Mucosa of stomach (tissue), 1 donor: ENCODE measurements around the gene ANKRD63.

ENCODE experiments used
- H3K27me3 ChIP-seq: one replicate; pipeline ENCODE4 v1.7.0; 2013; ENCODE audit warnings: mild to moderate bottlenecking, low read length; ENCODE audit not compliant: control insufficient read depth, insufficient read depth
- H3K36me3 ChIP-seq: one replicate; pipeline ENCODE4 v1.7.0; 2013; ENCODE audit warnings: low read length; ENCODE audit not compliant: control insufficient read depth, insufficient read depth
- H3K4me1 ChIP-seq: one replicate; pipeline ENCODE4 v1.7.0; 2013; ENCODE audit warnings: mild to moderate bottlenecking, low read length; ENCODE audit not compliant: control insufficient read depth, insufficient read depth
- H3K4me3 ChIP-seq: one replicate; pipeline ENCODE4 v1.7.0; 2013; ENCODE audit warnings: low read length
- H3K9ac ChIP-seq: one replicate; pipeline ENCODE4 v1.7.0; 2013; ENCODE audit warnings: mild to moderate bottlenecking, low read length, moderate library complexity
- H3K9me3 ChIP-seq: one replicate; pipeline ENCODE4 v1.7.0; 2013; ENCODE audit warnings: mild to moderate bottlenecking, low read length, moderate library complexity; ENCODE audit not compliant: control insufficient read depth
- donor health status: Pancreatic carcinoma.

The ANKRD63 gene

DNA sequence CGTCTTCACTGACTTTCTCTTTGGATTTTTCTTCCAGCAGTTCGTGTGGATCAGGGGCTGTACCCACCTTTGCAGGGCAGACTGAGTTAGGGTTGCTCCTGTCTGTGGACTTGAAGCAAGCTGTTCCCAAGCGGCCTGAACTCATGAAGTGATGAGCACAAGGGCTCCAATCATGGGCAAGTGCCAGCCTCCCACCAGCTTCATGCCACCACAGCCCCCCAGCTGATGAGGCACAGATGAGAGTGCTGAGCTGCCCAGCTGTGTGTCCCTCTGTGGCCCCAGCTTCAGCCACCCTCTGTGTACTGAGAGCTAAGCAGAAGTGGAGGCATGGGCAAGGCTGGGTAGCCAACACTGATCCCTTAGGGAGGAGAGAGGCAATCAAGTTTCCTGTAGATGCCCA, 28.1 kb upstream of the ANKRD63 start:
- no peaks in the 10 kb centered on the region for H3K36me3 ChIP-seq
- peaks cover 17% of the 10 kb centered on the region for H3K27me3 ChIP-seq

DNA sequence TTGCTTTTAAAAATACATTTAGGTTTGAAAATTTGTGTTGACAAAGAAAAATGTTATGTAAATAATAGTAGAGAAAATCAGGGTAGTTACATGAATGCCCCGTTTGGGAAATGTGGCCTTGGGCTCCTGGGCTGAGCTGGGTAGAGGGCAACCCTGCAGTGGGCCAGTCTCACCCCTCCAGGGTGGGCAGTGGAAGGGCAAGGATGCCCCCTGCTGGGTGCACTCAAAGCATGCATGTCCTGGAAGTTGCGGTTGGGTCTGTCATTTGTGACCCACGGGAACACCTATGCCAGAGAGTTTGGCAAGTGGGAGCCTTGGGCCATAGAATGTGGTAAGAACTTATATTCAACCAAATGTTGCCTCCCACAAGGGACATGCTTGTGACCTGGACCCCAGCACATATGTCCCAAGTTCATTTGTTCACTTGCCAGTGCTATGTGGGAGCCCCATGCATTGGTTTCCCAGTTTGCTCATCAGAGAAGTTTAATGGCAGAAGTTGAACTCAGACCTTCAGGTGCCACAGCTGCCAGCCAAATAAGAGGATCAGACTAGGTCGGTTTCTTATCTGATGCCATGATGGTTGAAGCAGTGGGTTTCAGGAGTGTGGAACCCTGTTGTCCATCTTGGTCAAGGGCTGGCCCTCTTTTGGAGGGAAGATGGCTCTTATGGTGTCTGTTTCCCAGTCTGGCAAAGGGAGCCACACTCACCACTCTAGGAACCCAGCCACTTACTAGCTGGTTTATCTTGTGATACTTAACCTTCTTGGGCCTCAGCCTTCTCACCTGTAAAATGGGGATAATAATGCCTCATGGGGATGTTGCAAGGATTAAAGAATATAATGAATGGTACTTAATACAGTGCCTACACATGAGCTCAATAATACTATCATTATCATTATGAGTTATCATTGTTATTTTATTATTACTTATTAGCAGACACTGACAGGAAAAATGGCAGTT, 27.4 kb upstream of the ANKRD63 start:
- Histone ChIP-seq H3K27me3 (peaks cover 17% of the 10 kb centered on the region), H3K36me3 (no peaks in the 10 kb centered on the region), H3K4me3 (no peak overlapping the region), H3K9me3 (no peaks in the 10 kb centered on the region), H3K4me1 (peaks cover 13% of the 10 kb centered on the region), H3K9ac (no peak overlapping the region)

More for the DNA sequence above, 28.1 kb upstream of the ANKRD63 start:
- peaks cover 13% of the 10 kb centered on the region for H3K4me1 ChIP-seq
- no peak overlapping the region for H3K9ac ChIP-seq
- no peak overlapping the region for H3K4me3 ChIP-seq
- no peaks in the 10 kb centered on the region for H3K9me3 ChIP-seq

DNA sequence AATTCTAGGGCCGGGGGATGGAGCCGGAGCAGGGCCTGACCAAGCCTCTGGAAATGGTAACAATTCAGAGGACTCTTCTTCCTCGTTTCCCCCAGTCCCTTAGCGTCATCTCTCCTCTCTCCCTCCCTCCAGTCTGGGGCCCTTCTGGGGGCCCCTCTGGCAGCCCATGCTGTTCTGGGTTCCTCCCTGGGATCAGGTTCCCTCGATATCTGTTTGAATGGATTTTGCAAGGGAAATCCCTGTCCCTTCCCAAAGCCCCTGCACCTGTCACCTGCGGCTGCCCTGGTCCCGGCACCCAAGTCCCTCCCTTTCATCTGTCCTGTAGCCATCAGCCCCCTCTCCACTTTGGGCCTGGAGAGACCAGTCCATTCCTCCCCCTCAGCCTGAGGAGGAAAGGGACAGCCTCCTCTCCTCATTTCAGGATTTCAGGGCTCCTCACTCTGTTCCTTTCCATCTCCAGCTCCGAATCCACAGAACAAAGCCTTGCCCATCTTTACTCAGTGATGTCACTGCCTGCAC, 26.5 kb upstream of the ANKRD63 start:
- H3K4me3 ChIP-seq = no peak overlapping the region
- peaks cover 13% of the 10 kb centered on the region for H3K4me1 ChIP-seq
- H3K36me3 ChIP-seq = no peaks in the 10 kb centered on the region

DNA sequence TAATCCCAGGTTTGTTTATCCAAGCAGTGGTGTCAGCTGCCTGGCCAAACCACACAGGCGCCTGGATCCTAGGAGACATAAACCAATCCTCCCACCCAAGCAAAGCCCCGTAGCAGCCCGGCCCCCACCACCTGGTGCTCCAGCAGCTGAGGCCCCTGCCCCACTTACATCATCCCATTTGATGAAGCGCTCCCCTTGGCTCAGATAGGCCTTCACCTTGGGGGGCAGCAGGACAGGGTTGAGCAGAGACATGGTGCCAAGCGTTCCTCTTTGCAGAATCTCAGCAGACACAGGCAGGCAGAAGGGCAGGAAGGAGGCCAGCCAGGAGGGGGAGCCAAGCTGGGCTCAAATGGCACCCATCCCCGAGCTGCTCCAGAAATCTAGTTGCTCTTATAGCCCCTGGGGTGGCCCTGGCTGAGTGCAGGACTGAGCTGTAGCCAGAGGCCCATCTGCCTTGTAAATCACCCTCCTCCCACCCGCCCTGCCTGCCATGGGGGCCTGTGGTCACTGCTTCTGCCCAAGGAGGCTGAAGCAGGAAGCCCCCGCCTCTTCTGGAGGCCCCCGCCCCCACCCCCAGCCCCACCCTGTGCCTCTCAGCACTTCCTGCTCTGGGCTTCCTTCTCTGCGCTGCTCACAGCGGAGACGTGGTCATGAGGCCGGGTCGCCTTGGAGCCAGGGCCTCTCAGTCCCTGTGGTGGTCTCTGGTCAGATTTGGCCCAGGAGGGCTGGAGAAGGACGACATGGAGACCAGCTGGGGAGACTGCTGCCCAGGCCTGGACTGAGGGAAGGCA, 24.8 kb upstream of the ANKRD63 start, which contains the start of gene PLCB2:
TSS of gene PLCB2 (minus strand) at position 515 of the 791 bp plus-strand sequence. CDS start at position 252, 263 bp downstream.
- Histone ChIP-seq H3K36me3 (no peaks in the 10 kb centered on the region), H3K4me3 (no peak within 1 kb of the TSS), H3K4me1 (peaks cover 8% of the 10 kb centered on the region), H3K9ac (no peak within 1 kb of the TSS), H3K27me3 (peaks cover 19% of the 10 kb centered on the region), H3K9me3 (no peaks in the 10 kb centered on the region)

More for the DNA sequence above, 26.5 kb upstream of the ANKRD63 start:
- Histone ChIP-seq H3K9me3 (no peaks in the 10 kb centered on the region), H3K9ac (no peak overlapping the region), H3K27me3 (peaks cover 17% of the 10 kb centered on the region)

DNA sequence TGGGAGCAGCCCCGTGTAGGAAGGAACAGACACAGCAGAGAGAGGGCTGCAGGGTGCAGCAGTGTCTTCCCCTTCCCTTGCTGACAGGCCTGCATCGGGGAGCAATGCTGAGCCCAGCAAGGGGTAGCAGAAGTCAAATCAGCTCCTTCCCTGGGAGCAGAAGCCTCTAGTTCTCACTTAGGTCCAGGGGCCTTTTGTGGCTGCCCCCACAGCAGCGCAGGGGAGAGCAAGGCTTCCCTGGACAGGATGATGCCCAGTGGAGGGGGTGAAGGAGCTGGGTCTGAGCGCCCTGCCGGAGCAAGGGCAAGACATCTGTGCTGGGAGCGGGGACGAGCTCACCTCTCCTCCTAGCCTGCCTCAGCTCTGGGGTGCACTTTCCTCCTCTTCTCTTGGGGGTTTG, 24.0 kb upstream of the ANKRD63 start:
- no peak overlapping the region for H3K9ac ChIP-seq
- no peak overlapping the region for H3K4me3 ChIP-seq
- peaks cover 8% of the 10 kb centered on the region for H3K4me1 ChIP-seq
- H3K27me3 ChIP-seq = peaks cover 21% of the 10 kb centered on the region
- no peaks in the 10 kb centered on the region for H3K9me3 ChIP-seq
- no peaks in the 10 kb centered on the region for H3K36me3 ChIP-seq

DNA sequence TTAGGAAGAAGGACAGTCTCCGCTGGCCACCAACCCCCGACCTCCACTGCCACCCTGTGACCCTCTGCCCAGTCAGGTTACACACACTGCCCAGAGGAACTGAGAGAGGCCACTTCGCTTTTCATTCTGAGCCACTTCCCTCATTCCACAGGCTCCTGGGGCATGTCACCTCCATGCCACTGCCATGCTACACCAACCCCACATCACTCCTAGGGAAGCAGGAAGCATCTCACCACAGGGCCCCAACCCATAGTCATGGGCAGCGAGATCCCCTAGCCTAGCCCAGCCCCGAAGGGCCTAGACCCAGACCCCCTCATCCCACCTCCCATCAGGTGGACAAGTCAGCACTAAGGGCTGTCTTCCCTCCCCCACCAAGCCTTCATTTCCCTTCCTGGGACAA, 23.5 kb upstream of the ANKRD63 start:
- H3K4me3 ChIP-seq = no peak overlapping the region
- peaks cover 8% of the 10 kb centered on the region for H3K4me1 ChIP-seq
- peaks cover 24% of the 10 kb centered on the region for H3K27me3 ChIP-seq
- no peak overlapping the region for H3K9ac ChIP-seq
- H3K36me3 ChIP-seq = no peaks in the 10 kb centered on the region
- H3K9me3 ChIP-seq = no peaks in the 10 kb centered on the region

DNA sequence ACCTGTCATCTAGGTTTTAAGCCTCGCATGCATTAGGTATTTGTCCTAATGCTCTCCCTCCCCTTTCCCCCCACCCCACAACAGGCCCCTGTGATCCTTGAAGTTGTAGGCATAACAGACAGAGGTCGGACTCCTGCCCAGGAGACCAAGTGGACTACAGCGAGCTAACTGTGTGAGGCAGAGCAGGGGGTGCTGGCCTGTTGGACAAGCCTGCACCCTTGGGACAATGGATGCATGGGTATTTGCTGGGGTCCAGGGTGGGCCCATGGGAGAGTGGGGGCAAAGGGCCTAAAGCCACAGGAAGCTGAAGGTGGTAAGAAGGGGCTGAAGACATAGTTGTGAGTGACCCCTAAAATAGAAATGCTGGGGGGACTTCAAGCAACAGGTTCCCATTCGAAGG, 22.4 kb upstream of the ANKRD63 start:
- Histone ChIP-seq H3K27me3 (peaks cover 21% of the 10 kb centered on the region), H3K4me1 (peaks cover 8% of the 10 kb centered on the region), H3K4me3 (no peak overlapping the region), H3K9ac (no peak overlapping the region), H3K36me3 (no peaks in the 10 kb centered on the region), H3K9me3 (no peaks in the 10 kb centered on the region)

DNA sequence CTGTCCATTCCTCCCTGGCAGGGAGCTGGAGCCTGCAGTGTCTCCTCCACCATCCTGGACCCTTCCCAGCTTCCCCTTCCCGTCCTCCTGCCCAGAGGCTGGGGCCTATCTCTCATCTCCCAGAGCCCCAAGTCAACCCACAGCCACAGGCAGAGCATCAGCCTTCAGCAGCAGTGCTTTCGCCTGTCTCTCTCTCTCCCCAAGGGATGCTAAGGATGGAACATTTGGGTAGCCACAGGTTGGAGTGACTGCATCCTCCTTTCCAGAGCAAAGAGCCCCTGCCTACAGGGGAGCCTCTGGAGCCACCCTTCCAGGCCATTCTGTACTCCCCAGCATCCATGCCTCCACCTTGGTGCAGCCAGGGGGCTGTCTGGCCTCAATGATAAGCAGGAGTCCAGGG, 20.7 kb upstream of the ANKRD63 start:
- Histone ChIP-seq H3K36me3 (no peaks in the 10 kb centered on the region), H3K27me3 (peaks cover 21% of the 10 kb centered on the region), H3K4me3 (no peak overlapping the region), H3K9me3 (no peaks in the 10 kb centered on the region), H3K4me1 (no peaks in the 10 kb centered on the region), H3K9ac (no peak overlapping the region)

DNA sequence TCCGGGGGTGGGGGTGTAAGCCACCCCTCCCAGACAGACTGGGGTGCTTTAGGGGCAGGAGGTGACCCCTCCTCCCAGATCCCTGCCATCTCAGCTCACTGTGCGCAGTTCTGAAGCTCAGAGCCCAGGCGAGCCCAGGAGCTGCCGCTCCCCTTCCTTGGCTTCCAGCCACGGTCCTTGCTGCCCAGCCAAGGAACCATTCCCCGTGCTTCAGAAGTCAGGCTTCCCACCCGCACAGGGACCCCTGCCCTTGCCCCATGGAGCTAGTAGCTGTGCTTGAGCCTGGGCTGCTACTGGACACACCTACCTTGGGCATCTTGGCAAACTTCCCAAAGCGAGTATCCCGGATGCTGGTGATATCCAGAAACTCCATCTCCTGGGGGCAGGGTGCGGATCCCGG, 20.1 kb upstream of the ANKRD63 start:
- Histone ChIP-seq H3K27me3 (peaks cover 18% of the 10 kb centered on the region), H3K9me3 (no peaks in the 10 kb centered on the region), H3K4me1 (no peaks in the 10 kb centered on the region), H3K9ac (no peak overlapping the region), H3K36me3 (no peaks in the 10 kb centered on the region), H3K4me3 (no peak overlapping the region)

DNA sequence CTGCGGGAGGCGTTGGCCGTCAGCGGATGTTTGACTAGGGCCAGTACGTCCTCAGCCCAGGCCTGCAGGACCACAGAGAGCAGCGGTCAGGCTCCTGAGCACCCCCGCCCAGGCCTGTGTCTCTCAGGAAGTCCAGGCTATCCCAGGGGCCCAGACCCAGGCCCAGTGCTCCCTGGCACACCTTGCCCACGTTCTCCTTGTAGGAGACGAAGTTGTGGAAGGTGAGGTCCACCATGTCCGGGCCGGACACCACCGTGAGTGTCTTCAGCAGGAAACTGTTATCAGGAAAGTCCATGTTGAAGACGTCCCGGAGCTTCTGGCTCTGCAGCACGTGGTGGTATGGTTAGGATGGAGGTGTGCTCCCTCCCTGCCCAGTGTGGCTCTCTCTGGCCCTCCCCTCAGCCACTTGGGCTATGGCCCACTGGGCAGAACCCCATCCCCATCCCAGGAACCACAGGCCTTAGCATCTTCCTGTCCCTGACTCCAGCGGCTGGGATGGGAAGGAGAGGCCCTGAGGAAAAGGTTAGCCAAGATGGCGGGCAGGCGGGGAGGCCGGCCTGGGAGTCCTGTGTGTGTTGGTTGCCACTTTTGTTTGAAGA, 19.5 kb upstream of the ANKRD63 start:
- Histone ChIP-seq H3K4me3 (no peak overlapping the region), H3K36me3 (no peaks in the 10 kb centered on the region), H3K27me3 (peaks cover 15% of the 10 kb centered on the region), H3K4me1 (no peaks in the 10 kb centered on the region), H3K9me3 (no peaks in the 10 kb centered on the region), H3K9ac (no peak overlapping the region)

DNA sequence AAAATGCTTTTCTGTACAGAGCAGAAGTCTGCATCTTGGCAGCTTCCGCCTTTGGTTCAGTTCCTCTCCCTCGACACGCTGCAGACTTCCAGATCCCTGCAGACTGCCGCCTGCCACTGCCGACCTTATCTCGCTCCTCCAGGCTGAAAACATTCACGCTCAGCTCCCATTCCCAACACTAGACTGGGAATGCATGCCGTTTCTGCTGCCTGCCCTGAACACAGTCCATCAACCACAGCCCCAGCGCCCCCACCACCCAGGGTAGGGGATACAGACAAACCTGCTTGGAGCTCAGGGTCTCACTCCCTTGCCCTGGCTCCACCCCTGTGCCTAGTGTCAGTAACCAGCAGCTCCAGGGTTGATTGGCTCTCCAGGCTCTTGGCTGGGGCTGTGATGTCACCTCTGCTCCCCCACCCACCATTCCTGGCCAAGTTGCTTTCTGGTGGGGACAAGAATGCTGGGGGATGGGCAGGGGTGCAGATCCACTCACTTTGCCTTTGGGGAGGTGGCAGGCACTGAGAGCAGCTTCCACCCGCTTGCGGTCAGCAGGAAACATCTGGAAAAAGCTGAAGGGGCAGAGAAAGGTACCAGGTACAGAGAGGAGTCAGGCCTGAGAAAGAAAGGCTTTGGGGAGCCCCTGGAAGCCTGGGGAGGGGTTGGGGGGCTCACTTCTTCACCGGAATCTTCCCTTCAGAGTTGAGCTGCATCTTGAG, 18.8 kb upstream of the ANKRD63 start:
- no peaks in the 10 kb centered on the region for H3K4me1 ChIP-seq
- H3K4me3 ChIP-seq = no peak overlapping the region
- H3K36me3 ChIP-seq = no peaks in the 10 kb centered on the region
- H3K27me3 ChIP-seq = peaks cover 11% of the 10 kb centered on the region
- H3K9ac ChIP-seq = no peak overlapping the region
- H3K9me3 ChIP-seq = no peaks in the 10 kb centered on the region
